Posterior vena cava (tissue), 2 donors: Measurements from ENCODE around the gene LPAR6. TPM values are rescaled to one million over a fixed set of nuclear protein-coding genes. Genes with fewer than 3 reads are reported as not detected.

Source experiments
- DNase-seq: peaks from one replicate; pipeline ENCODE4 v3.0.0-alpha.2; 2020; ENCODE audit warnings: low spot score
- intact Hi-C, 2 donors: fragments of 100-400 bp; cut with DNase I; formaldehyde crosslinking; loops; one replicate each; pipeline versions ENCODE4 v1.14.1 to v1.14.2; 2022 to 2023
- total RNA-seq, 2 donors: library from RNA; stranded (reverse); fragmentation: NEBNext Ultra II Directional; extraction: Animal tissue kit (Norgen Biotek cat#: 25700); gene quantifications; one replicate each; pipeline ENCODE4 v1.2.1, GENCODE V29; 2021
- donor health status: DM: yes; HTN: yes; CAD: no.
- donor health status: DM: yes; HTN: yes; CAD: no.

Gene LPAR6
- total RNA-seq, 2 donors from 2014 or later, result 30.9 to 40.1 TPM

GRCh38 chr13:48391257-48391656 is 21.7 kb downstream of the LPAR6 start:
- intact Hi-C loops, result no loop called here
- no peak for DNase-seq

GRCh38 chr13:48386816-48387215 is 26.1 kb downstream of the LPAR6 start:
- intact Hi-C loops, result no loop called here

GRCh38 chr13:48383384-48383783 is 29.5 kb downstream of the LPAR6 start:
- intact Hi-C loops, result no loop called here
- DNase-seq, result no peak

More at GRCh38 chr13:48386816-48387215, 26.1 kb downstream of the LPAR6 start:
- no peak for DNase-seq

GRCh38 chr13:48380581-48380980 is 32.3 kb downstream of the LPAR6 start:
- intact Hi-C loops, result no loop called here
- no peak for DNase-seq

GRCh38 chr13:48377857-48378256 is 35.1 kb downstream of the LPAR6 start:
- intact Hi-C loops, result no loop called here
- DNase-seq, result no peak

GRCh38 chr13:48370815-48371214 is 42.1 kb downstream of the LPAR6 start:
- intact Hi-C loops, result no loop called here
- no peak for DNase-seq

- intact Hi-C loops, result no loop called here
Measured at GRCh38 chr13:48369988-48370387, 42.9 kb downstream of the LPAR6 start.

More at GRCh38 chr13:48369988-48370387, 42.9 kb downstream of the LPAR6 start:
- DNase-seq, result no peak

Other genes starting within 250 kb of the LPAR6 start
- gene ITM2B, start 179.9 kb downstream of the LPAR6 start, total RNA-seq, result 100 to 1,000 TPM; 425 to 605 TPM
- 10 to 100 TPM; 33.3 to 35.9 TPM for gene RB1, start 109.4 kb downstream of the LPAR6 start, total RNA-seq
- gene RCBTB2, start 120.0 kb upstream of the LPAR6 start, total RNA-seq, result 10 to 100 TPM in 1 of 2 donors, 1 to 10 TPM in 1; 8.6 to 10.6 TPM
- 1 to 10 TPM in 1 of 2 donors, under 1 TPM in 1; 0.86 to 2.2 TPM for gene CYSLTR2, start 240.8 kb upstream of the LPAR6 start, total RNA-seq